ENCODE results near the gene HERC5. TPM values are rescaled to one million over a fixed set of nuclear protein-coding genes. Genes with fewer than 3 reads are reported as not detected.
A peak's percentile ranks its signal among the peaks of the same experiment; 100 is the strongest.

The HERC5 gene
- total RNA-seq, 4 donors from 2014 or later: 2.8 to 12.4 (median 4.0) TPM

- H3K4me3 ChIP-seq: no peak overlapping the region
- H3K27me3 ChIP-seq: no peaks in the 10 kb centered on the region
- no peak overlapping the region for H3K27ac ChIP-seq
- no peak for TF ChIP-seq POLR2A (IDR thresholded peaks at IDR 0.05)
- no peaks in the 10 kb centered on the region for H3K9me3 ChIP-seq
- H3K36me3 ChIP-seq: no peaks in the 10 kb centered on the region
- no peak for DNase-seq
- no peaks in the 10 kb centered on the region for H3K4me1 ChIP-seq
Measured at GRCh38 chr4:88514557-88515511, 57.9 kb downstream of the HERC5 start.

- H3K4me1 ChIP-seq: peaks cover 0 to 9% (median 0%) of the 10 kb centered on the region in 4 donors
Measured at GRCh38 chr4:88516746-88517145, 59.8 kb downstream of the HERC5 start.

GRCh38 chr4:88517825-88518224 lies 60.9 kb downstream of the HERC5 start:
- Histone ChIP-seq H3K27ac (no peak overlapping the region), H3K4me1 (peaks cover 0 to 18% (median 0%) of the 10 kb centered on the region in 4 donors), H3K27me3 (no peaks in the 10 kb centered on the region), H3K9me3 (no peaks in the 10 kb centered on the region), H3K4me3 (no peak overlapping the region), H3K36me3 (peaks cover 0 to 11% (median 0%) of the 10 kb centered on the region in 3 donors)
- TF ChIP-seq CTCF (IDR thresholded peaks at IDR 0.05) (no peak), POLR2A (IDR thresholded peaks at IDR 0.05) (no peak)
- DNase-seq: no peak

More at GRCh38 chr4:88516746-88517145, 59.8 kb downstream of the HERC5 start:
- no peaks in the 10 kb centered on the region for H3K9me3 ChIP-seq
- no peak for TF ChIP-seq CTCF (IDR thresholded peaks at IDR 0.05)
- TF ChIP-seq POLR2A (IDR thresholded peaks at IDR 0.05): no peak
- no peak for DNase-seq
- H3K4me3 ChIP-seq: no peak overlapping the region
- H3K27me3 ChIP-seq: no peaks in the 10 kb centered on the region
- no peak overlapping the region for H3K27ac ChIP-seq
- peaks cover 0 to 11% (median 0%) of the 10 kb centered on the region in 3 donors for H3K36me3 ChIP-seq

- TF ChIP-seq CTCF (IDR thresholded peaks at IDR 0.05) (no peak), POLR2A (IDR thresholded peaks at IDR 0.05) (no peak)
- Histone ChIP-seq H3K4me3 (no peak overlapping the region), H3K36me3 (peaks cover 0 to 11% (median 0%) of the 10 kb centered on the region in 3 donors), H3K9me3 (no peaks in the 10 kb centered on the region), H3K4me1 (peaks cover 0 to 18% (median 0%) of the 10 kb centered on the region in 4 donors), H3K27me3 (no peaks in the 10 kb centered on the region), H3K27ac (no peak overlapping the region)
- no peak for DNase-seq
Measured at GRCh38 chr4:88518911-88519310, 62.0 kb downstream of the HERC5 start.

- DNase-seq: peak; percentile 51 to 62 (median 54)
- peak overlapping the region; percentile 48 to 92 (median 69) for H3K4me3 ChIP-seq
Measured at GRCh38 chr4:88522702-88523324, 65.9 kb downstream of the HERC5 start.

More at GRCh38 chr4:88522702-88523324, 65.9 kb downstream of the HERC5 start:
- no peaks in the 10 kb centered on the region for H3K27me3 ChIP-seq
- H3K36me3 ChIP-seq: peaks cover 0 to 11% (median 0%) of the 10 kb centered on the region in 3 donors
- H3K4me1 ChIP-seq: peaks cover 0 to 29% (median 0%) of the 10 kb centered on the region in 4 donors
- TF ChIP-seq CTCF (IDR thresholded peaks at IDR 0.05) (no peak), POLR2A (IDR thresholded peaks at IDR 0.05) (no peak)
- H3K9me3 ChIP-seq: no peaks in the 10 kb centered on the region
- H3K27ac ChIP-seq: peak overlapping the region; percentile 65 to 92 (median 86)
